HepG2 (cell line): Measurements from ENCODE around the gene NOTCH3. TPM values are rescaled to one million over a fixed set of nuclear protein-coding genes. Genes with fewer than 3 reads are reported as not detected.

Experiments
- ATAC-seq: fragments of 200-7000 bp; cut with Tn5 transposase; 3 replicates; pipeline ENCODE4 v1.9.1; 2020; ENCODE audit warnings: mild to moderate bottlenecking, moderate library complexity
- BruUV-seq: library from RNA; stranded (reverse); fragments of 400-500 nt; replicated peaks from 2 replicates; lab custom pipeline; 2021; lab: Mats Ljungman, UMichigan
- CTCF ChIA-PET: fragments of 300-600 bp; formaldehyde crosslinking; extraction: SDS; loops from one replicate; lab custom pipeline; 2021; ENCODE audit warnings: low total read pairs, inconsistent platforms, low intra/inter-chr PET ratio; lab: Yijun Ruan, JAX
- POLR2A ChIA-PET: fragments of 350-600 bp; sonication (Branson Sonifier 250); formaldehyde crosslinking; loops from one replicate; lab custom pipeline; 2020; ENCODE audit warnings: antibody characterized with exemption, inconsistent platforms; lab: Yijun Ruan, JAX
- DNase-seq: peaks from one replicate; pipeline ENCODE4 v3.0.0-alpha.2; 2015; ENCODE audit warnings: low spot score
- FAIRE-seq: peaks from 3 replicates; lab custom pipeline; 2011; peaks lifted over from hg19 to GRCh38; lab: Jason Lieb, UNC
- H2AFZ ChIP-seq: one replicate; pipeline ENCODE4 v1.6.1; 2011; ENCODE audit warnings: low read length, inconsistent platforms
- H3K27ac ChIP-seq: fragments of 300-600 bp; 3 replicates; pipeline ENCODE4 v1.8.0; 2011; ENCODE audit warnings: mixed run types, mild to moderate bottlenecking, mixed read lengths, low read length, inconsistent platforms; ENCODE audit not compliant: insufficient read depth; ENCODE audit errors: extremely low read length
- H3K27me3 ChIP-seq, 2 experiments: fragments of 200-600 bp in 1 of 2; 2 replicates in 1 of 2; 3 replicates in 1 of 2; pipeline versions ENCODE4 v1.6.0 to v1.8.0; 2011; ENCODE audit warnings: low read length in 2 of 2, mild to moderate bottlenecking in 2 of 2, moderate library complexity in 2 of 2, inconsistent platforms in 1 of 2; ENCODE audit not compliant: insufficient read depth in 2 of 2, control insufficient read depth in 1 of 2
- H3K36me3 ChIP-seq, 2 experiments: fragments of 200-600 bp in 1 of 2; replicated peaks in 1 of 2; 2 replicates in 1 of 2; 3 replicates in 1 of 2; pipeline versions ENCODE4 v1.5.1 to v1.8.0; 2011; ENCODE audit warnings: low read length in 2 of 2, inconsistent platforms in 1 of 2; ENCODE audit not compliant: insufficient read depth in 2 of 2, control insufficient read depth in 1 of 2
- H3K4me1 ChIP-seq: 2 replicates; pipeline ENCODE4 v1.5.1; 2012; ENCODE audit warnings: low read length, inconsistent platforms; ENCODE audit not compliant: insufficient read depth
- H3K4me2 ChIP-seq: 2 replicates; pipeline ENCODE4 v1.6.0; 2011; ENCODE audit warnings: low read depth, low read length, inconsistent platforms
- H3K4me3 ChIP-seq, 3 experiments: fragments of 200-600 bp in 1 of 3; sonication (generic), shearing (Covaris generic) in 1 of 3; replicated peaks in 1 of 3; 2 replicates each; pipeline ENCODE4 v1.5.1; 2011 to 2016; ENCODE audit warnings: low read length in 3 of 3, inconsistent platforms in 2 of 3, low read depth in 2 of 3, mild to moderate bottlenecking in 2 of 3, control low read depth in 1 of 3, mixed read lengths in 1 of 3; ENCODE audit not compliant: insufficient read depth in 1 of 3
- H3K79me2 ChIP-seq: one replicate; pipeline ENCODE4 v1.6.1; 2011; ENCODE audit warnings: low read length, inconsistent platforms; ENCODE audit not compliant: insufficient read depth
- H3K9ac ChIP-seq: 2 replicates; pipeline ENCODE4 v1.6.0; 2011; ENCODE audit warnings: mild to moderate bottlenecking, low read depth, low read length, inconsistent platforms; ENCODE audit not compliant: insufficient read depth
- H3K9me3 ChIP-seq: 2 replicates; pipeline ENCODE4 v1.5.1; 2012; ENCODE audit warnings: mild to moderate bottlenecking, low read length
- H4K20me1 ChIP-seq: 2 replicates; pipeline ENCODE4 v1.6.0; 2011; ENCODE audit warnings: inconsistent platforms, mild to moderate bottlenecking, low read length, moderate library complexity; ENCODE audit not compliant: insufficient read depth
- AGO2 ChIP-seq: fragments of 200-400 bp; formaldehyde crosslinking; optimal IDR thresholded peaks from 2 replicates; pipeline ENCODE3; 2017; ENCODE audit warnings: mild to moderate bottlenecking, low read depth, low read length, moderate library complexity
- ARNTL ChIP-seq: sonication (generic); formaldehyde crosslinking; IDR thresholded peaks from 2 replicates; pipeline ENCODE4 v1.4.0; 2020; ENCODE audit warnings: mild to moderate bottlenecking, missing genetic modification reagents
- POLR2A ChIP-seq, 2 experiments: IDR thresholded peaks; 2 replicates each; pipeline ENCODE4 v1.6.1; 2011; ENCODE audit warnings: low read depth in 2 of 2, low read length in 2 of 2, mild to moderate bottlenecking in 1 of 2, moderate library complexity in 1 of 2; ENCODE audit not compliant: insufficient read depth in 1 of 2
- RBM22 ChIP-seq: fragments of 200-400 bp; formaldehyde crosslinking; optimal IDR thresholded peaks from 2 replicates; pipeline ENCODE3; 2017; ENCODE audit warnings: mild to moderate bottlenecking, low read length, moderate library complexity
- ZNF253 ChIP-seq: sonication (generic); formaldehyde crosslinking; IDR thresholded peaks from 2 replicates; pipeline ENCODE4 v1.8.0; 2022; ENCODE audit warnings: mild to moderate bottlenecking, missing genetic modification reagents, borderline replicate concordance
- WGBS: methylation state at CpG from one replicate; pipeline ENCODE4 v1.1.6; 2017; ENCODE audit warnings: low lambda C conversion rate; 5-methylcytosine and 5-hydroxymethylcytosine counted together
- in situ Hi-C: cut with HindIII; loops from 2 replicates; pipeline ENCODE4 v1.10.0; 2017; ENCODE audit warnings: low pct_unique_long_range_greater_than_20kb; ENCODE audit not compliant: extremely low pct_ligation_motif_present
- intact Hi-C: fragments of 100-400 bp; cut with micrococcal nuclease; formaldehyde crosslinking; loops from one replicate; pipeline ENCODE4 v1.10.0; 2022; ENCODE audit not compliant: unreplicated experiment
- polyA plus RNA-seq, 8 experiments: library from polyadenylated mRNA; depleted of rRNA in 3 of 8; stranded (reverse) in 7 of 8; unstranded in 1 of 8; fragments of >200 nt; fragmentation: Illumina TruSeq in 4 of 8; extraction: Trizol in 4 of 8; gene quantifications; 2 replicates each; pipeline versions ENCODE4 v1.2.1 to v1.2.3, GENCODE V29; 2011 to 2016; ENCODE audit warnings: low read depth in 4 of 8, missing spikeins in 1 of 8, mixed read lengths in 1 of 8; ENCODE audit not compliant: insufficient read depth in 1 of 8
- total RNA-seq, 5 experiments: library from RNA; depleted of rRNA; stranded (reverse); fragments of >200 nt; fragmentation: Illumina TruSeq; extraction: Trizol; gene quantifications; 2 replicates each; pipeline ENCODE4 v1.2.3, GENCODE V29; 2016; ENCODE audit warnings: low read depth in 1 of 5
- TF ChIP-seq, protein P1 (sequence below): sonication (generic); formaldehyde crosslinking; IDR thresholded peaks from 2 replicates; pipeline ENCODE4 v1.4.0; 2020; ENCODE audit warnings: missing genetic modification reagents
- TF ChIP-seq, protein P2 (sequence below): sonication (generic); formaldehyde crosslinking; IDR thresholded peaks from 2 replicates; pipeline ENCODE4 v1.8.0; 2022; ENCODE audit warnings: mild to moderate bottlenecking, missing genetic modification reagents, moderate library complexity
- TF ChIP-seq, protein P3 (sequence below): sonication (generic); formaldehyde crosslinking; conservative IDR thresholded peaks from 2 replicates; pipeline ENCODE4 v1.4.0; 2020; ENCODE audit warnings: missing genetic modification reagents

NOTCH3 gene
- total and polyA plus RNA-seq, 2 of the 13 experiments (the other 11 are each of a cell fraction or from before 2014, with no cell fraction given), result 0.09 to 0.28 TPM

DNA sequence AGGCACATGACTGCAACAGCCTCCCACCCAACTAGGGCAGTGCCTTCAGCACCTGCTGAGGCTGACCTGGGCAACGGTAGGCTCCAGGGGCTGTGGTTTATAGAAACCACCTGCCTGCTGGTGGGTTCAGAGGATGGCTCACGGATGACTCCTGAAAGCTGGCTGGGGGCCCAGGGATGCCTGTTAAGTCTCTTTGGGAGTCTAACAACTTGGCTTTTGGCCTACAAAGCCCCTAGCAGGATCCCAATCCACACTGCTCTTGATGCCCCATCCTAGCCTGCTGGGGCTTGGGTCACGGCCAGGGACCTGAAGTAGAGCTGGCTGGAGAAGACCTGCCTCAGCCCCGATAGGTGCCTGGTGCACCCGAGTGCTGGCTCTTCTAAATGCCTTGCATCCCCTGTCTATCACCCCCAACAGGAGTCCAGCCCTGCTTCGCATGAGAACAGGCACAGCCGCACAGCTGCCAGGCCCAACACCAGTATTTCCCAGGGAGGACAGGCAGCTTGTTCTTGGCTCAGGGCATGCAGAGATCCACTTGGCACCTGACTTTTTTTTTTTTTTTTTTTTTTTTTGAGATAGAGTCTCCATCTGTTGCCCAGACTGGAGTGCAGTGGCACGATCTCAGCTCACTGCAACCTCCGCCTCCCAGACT is 40.6 kb upstream of the NOTCH3 start:
- ATAC-seq (no peak), DNase-seq (no peak), FAIRE-seq (no peak)
- Histone ChIP-seq H4K20me1 (peaks cover 3% of the 10 kb centered on the region; the same call in 1 of the 2 replicates), H3K9ac (no peak overlapping the region), H3K27me3 (no peaks in the 10 kb centered on the region), H3K9me3 (no peaks in the 10 kb centered on the region), H3K79me2 (no peaks in the 10 kb centered on the region), H3K4me3 (no peak overlapping the region), H3K4me1 (no peaks in the 10 kb centered on the region), H2AFZ (no peak overlapping the region), H3K27ac (no peak overlapping the region), H3K4me2 (no peak overlapping the region), H3K36me3 (peaks cover 56 to 79% of the 10 kb centered on the region in 2 experiments)
- ChIA-PET POLR2A (no interaction called here), CTCF (no interaction called here)
- WGBS, result 98% methylated on average over 6 of the region's 9 CpGs
- intact Hi-C loops, result no loop called here
- in situ Hi-C loops, result no loop called here
- BruUV-seq, result no TSS peak
- no peak for TF ChIP-seq ZNF253 (CRISPR knock-in tag)
- peak; percentile 80 for TF ChIP-seq RBM22
- peak; percentile 12 for TF ChIP-seq AGO2
- TF ChIP-seq, protein P1, sequence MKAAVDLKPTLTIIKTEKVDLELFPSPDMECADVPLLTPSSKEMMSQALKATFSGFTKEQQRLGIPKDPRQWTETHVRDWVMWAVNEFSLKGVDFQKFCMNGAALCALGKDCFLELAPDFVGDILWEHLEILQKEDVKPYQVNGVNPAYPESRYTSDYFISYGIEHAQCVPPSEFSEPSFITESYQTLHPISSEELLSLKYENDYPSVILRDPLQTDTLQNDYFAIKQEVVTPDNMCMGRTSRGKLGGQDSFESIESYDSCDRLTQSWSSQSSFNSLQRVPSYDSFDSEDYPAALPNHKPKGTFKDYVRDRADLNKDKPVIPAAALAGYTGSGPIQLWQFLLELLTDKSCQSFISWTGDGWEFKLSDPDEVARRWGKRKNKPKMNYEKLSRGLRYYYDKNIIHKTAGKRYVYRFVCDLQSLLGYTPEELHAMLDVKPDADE (CRISPR knock-in tag), result no peak
- TF ChIP-seq, protein P2, sequence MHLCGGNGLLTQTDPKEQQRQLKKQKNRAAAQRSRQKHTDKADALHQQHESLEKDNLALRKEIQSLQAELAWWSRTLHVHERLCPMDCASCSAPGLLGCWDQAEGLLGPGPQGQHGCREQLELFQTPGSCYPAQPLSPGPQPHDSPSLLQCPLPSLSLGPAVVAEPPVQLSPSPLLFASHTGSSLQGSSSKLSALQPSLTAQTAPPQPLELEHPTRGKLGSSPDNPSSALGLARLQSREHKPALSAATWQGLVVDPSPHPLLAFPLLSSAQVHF (CRISPR knock-in tag), result no peak

DNA sequence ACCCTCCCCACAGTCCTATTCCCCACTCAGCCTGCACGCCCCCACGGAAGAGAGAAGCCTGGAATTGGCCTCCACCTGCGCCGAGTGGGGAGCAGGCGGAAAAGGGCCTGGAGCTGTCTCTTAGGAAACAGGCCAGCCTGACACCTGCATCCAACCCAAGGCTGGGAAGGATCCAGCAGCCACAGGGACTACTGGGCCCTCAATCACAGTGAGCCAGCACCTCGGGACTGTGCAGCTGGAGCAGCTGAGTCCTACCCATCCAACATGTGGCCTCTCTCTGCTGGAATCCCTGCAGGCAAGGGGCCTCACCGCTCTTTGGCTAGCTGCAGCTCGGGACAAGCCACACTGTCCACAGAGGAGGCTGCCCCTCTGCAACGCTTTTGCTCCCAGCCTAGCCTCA is 39.7 kb upstream of the NOTCH3 start:
- no TSS peak for BruUV-seq
- Histone ChIP-seq H3K27me3 (no peaks in the 10 kb centered on the region), H3K36me3 (peaks cover 54 to 78% of the 10 kb centered on the region in 2 experiments), H3K27ac (no peak overlapping the region), H4K20me1 (peaks cover 3% of the 10 kb centered on the region; the same call in 1 of the 2 replicates), H3K9ac (no peak overlapping the region), H3K4me1 (no peaks in the 10 kb centered on the region), H3K4me2 (no peak overlapping the region), H3K4me3 (no peak overlapping the region), H3K79me2 (no peaks in the 10 kb centered on the region), H3K9me3 (no peaks in the 10 kb centered on the region), H2AFZ (no peak overlapping the region)
- TF ChIP-seq ARNTL (CRISPR knock-in tag) (no peak), AGO2 (peak; percentile 69), POLR2A (IDR thresholded peaks at IDR 0.05; ENCODE audit: insufficient read depth in 1 of 2, low read depth in 2 of 2, low read length in 2 of 2) (0 out of 4 replicates have a peak, but pooled peaks of 1 of the 2 experiments have one; percentile 11)
- TF ChIP-seq, protein P3, sequence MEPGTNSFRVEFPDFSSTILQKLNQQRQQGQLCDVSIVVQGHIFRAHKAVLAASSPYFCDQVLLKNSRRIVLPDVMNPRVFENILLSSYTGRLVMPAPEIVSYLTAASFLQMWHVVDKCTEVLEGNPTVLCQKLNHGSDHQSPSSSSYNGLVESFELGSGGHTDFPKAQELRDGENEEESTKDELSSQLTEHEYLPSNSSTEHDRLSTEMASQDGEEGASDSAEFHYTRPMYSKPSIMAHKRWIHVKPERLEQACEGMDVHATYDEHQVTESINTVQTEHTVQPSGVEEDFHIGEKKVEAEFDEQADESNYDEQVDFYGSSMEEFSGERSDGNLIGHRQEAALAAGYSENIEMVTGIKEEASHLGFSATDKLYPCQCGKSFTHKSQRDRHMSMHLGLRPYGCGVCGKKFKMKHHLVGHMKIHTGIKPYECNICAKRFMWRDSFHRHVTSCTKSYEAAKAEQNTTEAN (CRISPR knock-in tag), result no peak
- FAIRE-seq (no peak), ATAC-seq (no peak), DNase-seq (no peak)
- WGBS, result 97% methylated on average over 8 of the region's 9 CpGs
- CTCF ChIA-PET, result no interaction called here
- intact Hi-C loops (no loop called here), in situ Hi-C loops (no loop called here)
- POLR2A ChIA-PET, result no interaction called here
